H54 (cell line): ENCODE measurements around the gene FDXACB1.

Source experiments
- DNase-seq: peaks from one replicate; pipeline ENCODE4 v3.0.0; 2011; ENCODE audit warnings: low spot score, mixed read lengths; ENCODE audit not compliant: insufficient read length
- FAIRE-seq: peaks from 3 replicates; lab custom pipeline; 2011; peaks lifted over from hg19 to GRCh38; lab: Jason Lieb, UNC
- POLR2A ChIP-seq: IDR thresholded peaks from 2 replicates; pipeline ENCODE4 v1.6.1; 2011; ENCODE audit warnings: low read depth, mild to moderate bottlenecking, low read length

Gene FDXACB1

DNA sequence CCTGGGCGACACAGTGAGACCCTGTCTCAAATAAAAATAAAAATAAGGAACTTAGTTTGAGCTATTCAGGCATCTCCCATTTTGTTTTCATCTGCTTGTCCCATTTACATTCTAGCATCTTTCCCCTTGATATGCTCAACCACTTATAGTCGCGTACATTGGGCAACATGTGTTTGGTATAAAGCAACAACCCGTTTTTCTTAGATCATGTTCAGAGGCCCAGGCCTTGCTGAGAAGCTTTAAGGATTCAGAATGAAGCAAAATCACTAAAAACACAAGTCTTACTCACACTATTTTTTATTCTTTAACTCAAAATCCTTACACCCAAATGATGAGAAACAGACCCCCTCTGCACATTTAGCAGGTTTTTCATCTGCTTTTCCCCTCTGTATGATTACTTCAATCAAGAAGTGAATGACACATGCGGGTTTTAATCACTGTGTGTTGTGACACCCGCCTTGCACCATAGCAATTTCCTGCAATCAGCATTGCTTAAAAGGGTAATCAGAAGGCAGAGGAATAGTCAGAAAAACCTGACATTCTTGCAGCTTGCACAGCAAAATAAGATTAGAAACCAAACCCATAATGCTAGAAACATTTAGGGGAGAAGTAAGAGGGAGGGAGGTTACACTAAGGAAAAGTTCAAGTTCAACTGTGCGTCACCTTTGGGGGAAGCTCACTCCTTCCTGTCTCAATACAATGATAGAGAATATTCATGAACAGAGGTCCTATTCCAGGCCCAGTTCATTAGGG lies 33.5 kb downstream of the FDXACB1 start:
- DNase-seq (no peak), FAIRE-seq (no peak)
- no peak for TF ChIP-seq POLR2A

DNA sequence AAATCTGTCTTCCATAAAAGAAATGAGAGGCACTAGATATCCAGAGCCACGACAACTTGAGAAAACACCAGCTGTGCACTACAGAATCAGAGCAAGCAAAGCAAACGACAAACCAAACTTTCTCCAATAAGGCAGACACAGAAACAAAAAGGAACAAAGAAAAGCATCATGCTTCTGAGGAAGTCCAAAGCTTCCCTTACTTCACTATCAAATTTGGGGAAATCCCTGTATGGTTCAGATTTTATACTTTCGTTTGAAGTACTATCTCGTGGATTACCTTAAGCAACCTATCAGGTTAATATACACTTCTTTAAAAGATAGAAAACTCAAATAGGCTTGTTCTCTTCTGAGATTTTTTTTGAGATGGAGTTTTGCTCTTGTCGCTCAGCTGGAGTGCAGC lies 35.3 kb downstream of the FDXACB1 start:
- FAIRE-seq = no peak
- TF ChIP-seq POLR2A = no peak

DNA sequence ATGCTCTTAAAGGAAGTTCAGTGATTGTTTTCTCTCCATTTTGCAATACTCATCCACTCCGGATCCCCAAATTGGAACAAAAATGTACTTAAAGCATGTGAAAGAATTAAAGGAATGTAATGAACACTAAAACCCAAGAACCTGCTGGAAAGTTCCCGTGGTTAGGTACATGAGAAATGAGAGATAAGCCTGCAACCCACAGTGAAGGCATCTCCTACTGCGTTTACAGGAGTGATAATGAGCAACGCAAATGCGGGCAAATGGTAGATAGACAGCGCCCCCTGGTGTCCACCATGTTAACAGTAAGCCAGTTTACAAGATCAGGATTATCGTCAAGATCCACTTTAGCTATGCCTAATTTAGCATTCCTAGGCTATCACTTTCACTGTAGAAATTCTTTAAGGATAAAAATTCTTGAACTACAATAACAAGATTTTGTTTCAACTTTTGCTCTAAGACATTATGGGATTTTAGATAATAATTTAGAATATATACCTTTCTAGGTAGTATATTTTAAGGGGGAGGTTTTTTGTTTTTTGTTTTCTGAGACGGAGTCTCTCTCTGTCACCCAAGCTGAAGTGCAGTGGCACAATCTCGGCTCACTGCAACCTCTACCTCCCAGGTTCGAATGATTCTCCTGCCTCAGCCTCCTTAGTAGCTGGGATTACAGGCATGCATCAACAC lies 37.5 kb downstream of the FDXACB1 start:
- peak; percentile 90 for FAIRE-seq
- TF ChIP-seq POLR2A = no peak
- peak; percentile 5 for DNase-seq

More for the DNA sequence above, 35.3 kb downstream of the FDXACB1 start:
- DNase-seq = no peak

DNA sequence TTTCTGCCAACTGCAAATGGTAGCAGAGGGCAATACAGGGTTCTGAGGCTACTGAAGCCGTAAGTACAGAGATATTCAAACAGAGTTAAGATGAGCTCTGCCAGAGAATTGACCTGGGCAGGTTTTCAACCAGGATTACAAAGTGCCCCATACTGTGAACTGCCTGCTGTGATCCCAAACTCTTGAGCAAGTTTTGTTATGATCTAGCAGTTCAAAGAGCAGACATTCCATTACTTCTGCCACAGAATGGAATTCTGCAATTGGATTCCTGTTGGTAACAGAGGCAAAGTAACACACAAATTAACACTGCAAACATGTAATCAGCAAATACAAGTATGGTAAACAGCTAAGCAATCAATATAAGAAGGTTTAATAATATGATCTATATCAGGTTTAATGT lies 38.8 kb downstream of the FDXACB1 start:
- FAIRE-seq (peak; percentile 36), DNase-seq (no peak)
- TF ChIP-seq POLR2A = no peak

DNA sequence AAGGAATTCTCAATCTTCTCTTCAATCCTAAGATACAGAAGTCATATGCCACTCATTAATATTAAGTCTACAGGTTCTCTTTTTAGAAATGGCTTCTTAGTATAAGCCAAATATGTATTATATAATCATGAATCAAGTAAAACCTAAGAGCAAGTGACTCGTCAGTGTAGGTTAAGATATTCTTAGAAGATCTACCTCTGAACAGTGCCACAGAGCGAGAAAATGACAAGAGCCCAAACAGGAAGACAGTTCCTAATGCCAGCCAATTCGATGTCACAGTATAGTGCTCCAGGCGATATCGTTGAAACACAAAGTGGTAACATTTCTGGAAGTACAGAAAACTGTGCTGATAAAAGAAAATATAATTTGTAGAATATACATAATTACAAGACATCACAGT lies 40.9 kb downstream of the FDXACB1 start:
- no peak for FAIRE-seq
- no peak for TF ChIP-seq POLR2A
- no peak for DNase-seq

DNA sequence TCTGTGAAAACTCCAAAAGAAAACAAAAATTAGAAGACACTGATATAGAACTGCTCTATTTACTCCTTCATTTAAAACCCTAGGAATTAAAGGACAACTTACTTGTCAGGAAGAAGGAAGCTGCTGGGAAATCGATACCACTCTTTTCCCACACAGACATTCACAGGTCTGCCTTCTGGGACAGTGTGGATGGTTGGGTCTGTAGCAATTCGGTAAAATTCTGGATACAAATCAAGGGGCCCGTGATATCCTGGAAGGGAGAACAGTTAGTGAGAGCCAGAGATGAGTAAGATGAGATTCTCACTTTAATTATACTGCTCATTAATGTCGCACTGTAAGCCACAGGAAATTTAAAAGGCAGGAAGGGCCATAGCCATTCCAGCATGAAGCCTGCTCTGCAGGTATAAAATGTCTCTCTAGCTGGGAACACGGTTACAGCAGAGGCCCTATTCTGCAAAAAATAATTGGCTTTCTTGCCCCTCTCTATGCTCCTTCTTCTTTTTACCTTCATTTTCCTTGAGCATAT lies 41.5 kb downstream of the FDXACB1 start:
- FAIRE-seq (no peak), DNase-seq (no peak)
- no peak for TF ChIP-seq POLR2A

DNA sequence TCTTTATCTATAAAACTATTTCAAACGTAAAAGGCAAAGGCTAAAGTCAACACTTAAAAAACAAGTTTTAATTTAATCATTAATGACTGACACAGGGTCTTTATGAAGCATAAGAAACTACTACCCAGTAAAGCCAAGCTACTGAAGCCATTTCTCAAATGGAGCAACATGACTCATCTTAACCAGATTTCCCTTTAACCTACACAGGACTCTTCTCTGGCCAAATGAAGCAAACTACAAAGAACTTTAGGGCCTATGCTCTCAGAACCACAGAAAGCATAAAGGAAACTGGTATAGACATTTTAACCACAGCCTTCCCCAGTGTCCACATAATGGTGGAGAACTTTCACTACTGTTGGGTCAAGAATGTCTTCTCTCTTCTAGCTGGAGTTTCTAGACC lies 42.2 kb downstream of the FDXACB1 start:
- DNase-seq (no peak), FAIRE-seq (peak; percentile 20)

DNA sequence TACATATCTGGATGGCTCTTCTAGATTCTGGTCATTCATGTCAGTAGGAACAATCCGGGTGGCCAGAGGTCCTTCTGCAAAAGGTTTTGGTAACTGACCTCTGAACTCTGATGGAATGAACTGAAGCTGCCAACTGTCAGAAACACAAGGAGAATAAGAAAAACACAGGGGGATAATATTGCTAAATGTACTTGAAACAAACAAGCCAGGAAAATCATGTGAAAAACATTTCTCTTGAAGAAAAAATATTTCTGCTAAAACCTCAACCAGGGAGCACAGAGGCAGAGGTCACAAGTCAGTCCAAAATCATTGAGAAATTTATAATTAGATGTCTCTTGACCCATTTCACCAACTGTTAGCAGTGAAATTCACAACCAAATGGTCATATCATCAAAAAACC lies 42.8 kb downstream of the FDXACB1 start:
- DNase-seq = no peak
- FAIRE-seq = no peak
- TF ChIP-seq POLR2A = no peak

More for the DNA sequence above, 42.2 kb downstream of the FDXACB1 start:
- TF ChIP-seq POLR2A = no peak

DNA sequence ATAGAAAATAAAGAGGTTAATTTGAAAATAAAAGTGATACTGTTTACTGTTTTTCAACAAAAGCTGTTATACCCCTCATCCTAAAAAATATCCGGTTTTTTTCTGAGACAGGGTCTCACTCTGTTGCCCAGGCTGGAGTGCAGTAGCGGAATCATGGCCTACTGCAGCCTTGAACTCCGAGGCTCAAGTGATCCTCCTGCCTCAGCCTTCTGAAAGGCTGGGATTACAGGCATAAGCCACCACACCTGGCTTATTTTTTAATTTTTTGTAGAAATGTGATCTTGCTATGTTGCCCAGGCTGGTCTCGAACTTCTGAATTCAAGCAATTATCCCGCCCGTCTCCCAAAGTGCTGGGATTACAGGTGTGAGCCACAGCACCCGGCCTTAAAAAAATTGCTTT lies 43.3 kb downstream of the FDXACB1 start:
- FAIRE-seq = no peak

DNA sequence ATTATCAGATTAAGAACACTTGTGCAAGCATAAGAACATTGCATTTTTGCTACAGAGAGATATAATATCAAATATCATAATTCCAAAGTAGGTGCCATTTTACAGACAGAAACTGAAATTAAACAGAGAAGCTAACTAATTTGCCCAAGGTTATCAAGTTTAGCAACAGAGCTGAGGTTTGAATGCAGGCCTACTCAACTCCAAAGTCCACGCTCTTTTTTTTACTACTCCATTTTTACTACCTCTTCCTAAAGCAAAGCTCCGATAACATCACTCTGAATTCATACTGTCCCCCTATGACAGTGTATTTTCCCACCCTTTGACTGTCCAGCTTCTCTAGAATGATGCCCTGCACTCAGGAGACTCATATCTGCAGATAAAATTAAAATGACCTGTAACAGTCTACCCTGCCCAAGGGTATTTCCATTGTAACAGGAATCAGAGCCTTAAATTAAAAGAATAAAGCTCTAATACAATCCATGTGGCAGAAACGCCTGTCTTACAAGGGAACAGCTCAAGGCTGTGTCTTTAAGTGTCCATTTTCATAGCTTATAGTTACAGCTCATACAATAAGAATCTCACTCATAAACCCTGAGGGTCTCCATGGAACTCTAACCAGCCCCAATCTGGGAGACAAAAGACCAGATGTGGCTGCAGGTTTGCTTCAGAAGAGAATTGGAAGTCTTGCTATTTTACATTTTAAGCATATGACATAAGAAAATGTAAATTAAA lies 44.4 kb downstream of the FDXACB1 start:
- TF ChIP-seq POLR2A = no peak
- FAIRE-seq = no peak

More for the DNA sequence above, 43.3 kb downstream of the FDXACB1 start:
- no peak for DNase-seq
- TF ChIP-seq POLR2A = no peak

DNA sequence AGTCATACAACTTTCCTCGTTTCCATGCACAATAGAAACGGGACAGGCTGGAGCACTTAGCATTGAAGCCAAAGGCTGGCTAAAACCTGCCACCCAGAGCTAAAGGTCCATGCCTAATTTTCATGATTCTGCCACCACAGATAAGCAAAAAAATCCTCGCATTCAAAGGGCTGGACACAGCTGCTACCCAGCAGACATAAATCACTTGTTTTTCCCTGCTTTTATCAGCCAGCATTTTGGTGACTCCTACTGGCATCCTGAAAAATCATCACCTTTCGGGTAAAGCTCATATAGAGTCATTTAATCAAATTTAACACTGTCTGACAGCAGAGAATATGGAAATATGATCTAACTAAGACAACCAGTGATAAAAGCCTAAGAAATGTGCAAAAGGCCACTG lies 45.4 kb downstream of the FDXACB1 start:
- no peak for TF ChIP-seq POLR2A
- DNase-seq (no peak), FAIRE-seq (no peak)

More for the DNA sequence above, 44.4 kb downstream of the FDXACB1 start:
- DNase-seq = no peak

DNA sequence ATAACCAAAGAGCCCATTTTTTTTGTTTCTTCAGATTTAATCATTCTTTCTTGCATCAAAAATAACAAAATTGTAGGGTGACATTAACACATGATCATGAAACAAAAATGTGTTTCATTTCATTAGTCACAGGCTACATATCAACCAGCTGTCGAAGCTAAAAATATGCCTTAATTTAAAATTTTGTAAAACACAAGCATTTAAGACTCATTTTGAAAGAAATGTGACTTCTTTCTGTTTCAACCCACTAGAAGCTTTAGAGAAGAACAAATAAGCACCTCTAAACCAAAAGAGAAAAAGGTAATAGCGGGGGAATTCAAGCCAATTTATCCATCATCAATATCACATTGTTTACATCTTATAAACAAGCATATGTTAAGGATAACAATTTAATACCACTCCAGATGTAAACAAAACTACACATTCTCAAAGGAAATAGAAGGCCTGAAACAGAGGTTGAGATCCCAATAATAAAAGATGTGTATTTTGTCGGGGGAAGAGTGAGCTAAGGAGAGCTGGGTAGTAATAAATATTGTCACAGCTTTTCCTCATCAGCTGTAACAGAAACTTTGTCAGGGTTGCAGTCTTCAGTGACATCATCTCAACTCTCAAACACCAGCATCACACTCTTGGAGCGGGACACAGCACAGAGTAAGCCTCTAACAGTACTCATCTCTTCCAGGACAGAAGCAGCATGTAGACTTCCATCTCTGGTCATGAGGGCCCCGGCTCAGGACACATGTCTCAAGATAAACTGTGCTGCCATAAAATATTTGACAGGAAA lies 49.6 kb downstream of the FDXACB1 start:
- TF ChIP-seq POLR2A = no peak
- no peak for FAIRE-seq
- DNase-seq = no peak

DNA sequence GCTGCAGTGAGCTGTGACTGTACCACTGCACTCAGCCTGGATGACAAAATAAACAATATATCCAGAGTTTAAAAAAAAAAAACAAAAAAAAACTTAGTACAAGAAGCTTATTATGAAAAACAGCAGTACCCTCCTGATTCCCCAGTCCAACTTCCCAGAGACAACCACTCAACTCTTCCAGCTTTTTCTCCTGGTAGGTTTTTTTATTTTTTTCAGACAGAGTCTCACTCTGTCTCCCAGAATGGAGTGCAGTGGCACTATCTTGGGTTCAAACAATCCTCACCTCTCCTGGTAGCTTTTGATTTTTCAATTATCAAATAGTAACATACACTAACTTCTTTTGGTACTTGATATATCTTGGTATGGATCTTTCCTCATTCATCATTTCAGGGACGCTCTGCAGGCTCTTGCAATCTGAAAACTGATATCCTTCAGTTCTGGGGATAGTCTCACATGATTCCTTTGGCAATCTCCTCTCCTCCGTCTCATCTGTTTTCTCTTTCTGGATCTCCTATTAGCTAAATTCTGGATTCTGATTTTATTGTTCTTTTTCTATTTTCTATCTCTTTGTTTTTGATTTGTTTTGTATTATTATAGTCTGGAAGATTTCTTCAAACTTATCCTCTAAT lies 52.5 kb downstream of the FDXACB1 start:
- TF ChIP-seq POLR2A = no peak
- no peak for FAIRE-seq

More for the DNA sequence above, 52.5 kb downstream of the FDXACB1 start:
- no peak for DNase-seq
